ENCODE measurements around the gene HOXA5.

HOXA5 gene

DNA sequence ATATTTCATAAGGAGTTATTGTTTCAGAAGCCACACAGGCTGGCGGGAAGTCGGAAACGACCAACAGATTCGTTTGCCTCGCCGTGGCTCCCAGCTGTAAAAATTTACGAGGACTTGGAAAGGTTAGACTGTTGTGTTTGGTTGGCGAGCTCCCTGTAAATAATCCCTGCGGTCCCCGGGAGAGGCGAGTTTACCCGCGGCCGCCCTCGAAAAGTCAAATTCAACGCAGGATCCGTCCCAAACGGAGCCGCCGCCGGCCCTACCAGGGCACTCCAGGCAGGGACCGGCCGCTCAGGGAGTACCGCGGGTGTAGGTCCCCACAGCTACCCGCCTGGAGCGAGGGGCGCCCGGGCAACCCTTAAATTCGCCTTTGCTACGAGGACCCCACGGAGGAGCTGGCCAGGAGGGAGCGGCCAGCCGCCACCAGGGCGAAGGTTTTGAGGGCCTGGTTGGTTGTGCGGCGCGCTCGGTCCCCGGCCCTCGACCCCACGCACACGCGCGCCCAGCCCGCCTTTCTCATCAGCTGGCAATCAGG is 22.6 kb upstream of the HOXA5 start (continued):
- no peak for TF ChIP-seq ZNF132 (tag by site-specific recombination; IDR thresholded peaks at IDR 0.05; ENCODE audit: borderline replicate concordance)
- TF ChIP-seq ZNF585B (tag by site-specific recombination; IDR thresholded peaks at IDR 0.05): no peak
- no peak for TF ChIP-seq ZNF391 (tag by site-specific recombination; IDR thresholded peaks at IDR 0.05; ENCODE audit: borderline replicate concordance, low read depth)
- TF ChIP-seq ZNF366 (tag by site-specific recombination; conservative IDR thresholded peaks at IDR 0.05): peak; percentile 76; the same call in 1 of the 2 replicates
- TF ChIP-seq, protein P1, sequence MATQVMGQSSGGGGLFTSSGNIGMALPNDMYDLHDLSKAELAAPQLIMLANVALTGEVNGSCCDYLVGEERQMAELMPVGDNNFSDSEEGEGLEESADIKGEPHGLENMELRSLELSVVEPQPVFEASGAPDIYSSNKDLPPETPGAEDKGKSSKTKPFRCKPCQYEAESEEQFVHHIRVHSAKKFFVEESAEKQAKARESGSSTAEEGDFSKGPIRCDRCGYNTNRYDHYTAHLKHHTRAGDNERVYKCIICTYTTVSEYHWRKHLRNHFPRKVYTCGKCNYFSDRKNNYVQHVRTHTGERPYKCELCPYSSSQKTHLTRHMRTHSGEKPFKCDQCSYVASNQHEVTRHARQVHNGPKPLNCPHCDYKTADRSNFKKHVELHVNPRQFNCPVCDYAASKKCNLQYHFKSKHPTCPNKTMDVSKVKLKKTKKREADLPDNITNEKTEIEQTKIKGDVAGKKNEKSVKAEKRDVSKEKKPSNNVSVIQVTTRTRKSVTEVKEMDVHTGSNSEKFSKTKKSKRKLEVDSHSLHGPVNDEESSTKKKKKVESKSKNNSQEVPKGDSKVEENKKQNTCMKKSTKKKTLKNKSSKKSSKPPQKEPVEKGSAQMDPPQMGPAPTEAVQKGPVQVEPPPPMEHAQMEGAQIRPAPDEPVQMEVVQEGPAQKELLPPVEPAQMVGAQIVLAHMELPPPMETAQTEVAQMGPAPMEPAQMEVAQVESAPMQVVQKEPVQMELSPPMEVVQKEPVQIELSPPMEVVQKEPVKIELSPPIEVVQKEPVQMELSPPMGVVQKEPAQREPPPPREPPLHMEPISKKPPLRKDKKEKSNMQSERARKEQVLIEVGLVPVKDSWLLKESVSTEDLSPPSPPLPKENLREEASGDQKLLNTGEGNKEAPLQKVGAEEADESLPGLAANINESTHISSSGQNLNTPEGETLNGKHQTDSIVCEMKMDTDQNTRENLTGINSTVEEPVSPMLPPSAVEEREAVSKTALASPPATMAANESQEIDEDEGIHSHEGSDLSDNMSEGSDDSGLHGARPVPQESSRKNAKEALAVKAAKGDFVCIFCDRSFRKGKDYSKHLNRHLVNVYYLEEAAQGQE (tag by site-specific recombination; IDR thresholded peaks at IDR 0.05): no peak; the same call in 1 of the 2 replicates
- TF ChIP-seq ZNF37A (tag by site-specific recombination; IDR thresholded peaks at IDR 0.05): no peak
- no peak for TF ChIP-seq ZNF175 (tag by site-specific recombination; IDR thresholded peaks at IDR 0.05)
- no peak for TF ChIP-seq ZNF621 (tag by site-specific recombination; IDR thresholded peaks at IDR 0.05)
- TF ChIP-seq ZNF416 (tag by site-specific recombination; IDR thresholded peaks at IDR 0.05): no peak
- TF ChIP-seq IKZF3 (tag by site-specific recombination; IDR thresholded peaks at IDR 0.05): peak; percentile 98
- TF ChIP-seq BCL11B (tag by site-specific recombination; IDR thresholded peaks at IDR 0.05; ENCODE audit: low read depth): no peak
- no peak for TF ChIP-seq KLF10 (tag by site-specific recombination; IDR thresholded peaks at IDR 0.05)
- TF ChIP-seq RBAK (tag by site-specific recombination; IDR thresholded peaks at IDR 0.05): no peak
- TF ChIP-seq, protein P2, sequence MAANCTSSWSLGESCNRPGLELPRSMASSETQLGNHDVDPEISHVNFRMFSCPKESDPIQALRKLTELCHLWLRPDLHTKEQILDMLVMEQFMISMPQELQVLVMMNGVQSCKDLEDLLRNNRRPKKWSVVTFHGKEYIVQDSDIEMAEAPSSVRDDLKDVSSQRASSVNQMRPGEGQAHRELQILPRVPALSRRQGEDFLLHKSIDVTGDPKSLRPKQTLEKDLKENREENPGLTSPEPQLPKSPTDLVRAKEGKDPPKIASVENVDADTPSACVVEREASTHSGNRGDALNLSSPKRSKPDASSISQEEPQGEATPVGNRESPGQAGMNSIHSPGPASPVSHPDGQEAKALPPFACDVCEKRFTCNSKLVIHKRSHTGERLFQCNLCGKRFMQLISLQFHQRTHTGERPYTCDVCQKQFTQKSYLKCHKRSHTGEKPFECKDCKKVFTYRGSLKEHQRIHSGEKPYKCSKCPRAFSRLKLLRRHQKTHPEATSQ (tag by site-specific recombination; IDR thresholded peaks at IDR 0.05): no peak
- no peak for TF ChIP-seq HOXC10 (CRISPR knock-in tag; IDR thresholded peaks at IDR 0.05)
- TF ChIP-seq, protein P3, sequence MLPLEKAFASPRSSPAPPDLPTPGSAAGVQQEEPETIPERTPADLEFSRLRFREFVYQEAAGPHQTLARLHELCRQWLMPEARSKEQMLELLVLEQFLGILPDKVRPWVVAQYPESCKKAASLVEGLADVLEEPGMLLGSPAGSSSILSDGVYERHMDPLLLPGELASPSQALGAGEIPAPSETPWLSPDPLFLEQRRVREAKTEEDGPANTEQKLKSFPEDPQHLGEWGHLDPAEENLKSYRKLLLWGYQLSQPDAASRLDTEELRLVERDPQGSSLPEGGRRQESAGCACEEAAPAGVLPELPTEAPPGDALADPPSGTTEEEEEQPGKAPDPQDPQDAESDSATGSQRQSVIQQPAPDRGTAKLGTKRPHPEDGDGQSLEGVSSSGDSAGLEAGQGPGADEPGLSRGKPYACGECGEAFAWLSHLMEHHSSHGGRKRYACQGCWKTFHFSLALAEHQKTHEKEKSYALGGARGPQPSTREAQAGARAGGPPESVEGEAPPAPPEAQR (tag by site-specific recombination; IDR thresholded peaks at IDR 0.05): no peak
- TF ChIP-seq ZNF248 (tag by site-specific recombination; IDR thresholded peaks at IDR 0.05): no peak
- 0 out of 2 replicates have a peak, but pooled peaks have one; percentile 5 for TF ChIP-seq ZSCAN16 (tag by site-specific recombination; IDR thresholded peaks at IDR 0.05)
- TF ChIP-seq ZNF561 (tag by site-specific recombination; IDR thresholded peaks at IDR 0.05; ENCODE audit: borderline replicate concordance): peak; percentile 15; the same call in 1 of the 2 replicates
- TF ChIP-seq ZNF211 (tag by site-specific recombination; IDR thresholded peaks at IDR 0.05; ENCODE audit: low read depth): no peak
- no peak for TF ChIP-seq ZNF529 (tag by site-specific recombination; IDR thresholded peaks at IDR 0.05; ENCODE audit: insufficient replicate concordance)
- no peak; the same call in 1 of the 2 replicates for TF ChIP-seq ZBTB1 (tag by site-specific recombination; IDR thresholded peaks at IDR 0.05)
- no peak for TF ChIP-seq ZNF776 (tag by site-specific recombination; IDR thresholded peaks at IDR 0.05; ENCODE audit: borderline replicate concordance)
- no peak for TF ChIP-seq ZNF138 (tag by site-specific recombination; IDR thresholded peaks at IDR 0.05; ENCODE audit: borderline replicate concordance)
- no peak for TF ChIP-seq OVOL3 (tag by site-specific recombination; IDR thresholded peaks at IDR 0.05)
- peak; percentile 14; the same call in 1 of the 2 replicates for TF ChIP-seq ZBTB7A (tag by site-specific recombination; IDR thresholded peaks at IDR 0.05; ENCODE audit: low read depth)
- TF ChIP-seq, protein P4, sequence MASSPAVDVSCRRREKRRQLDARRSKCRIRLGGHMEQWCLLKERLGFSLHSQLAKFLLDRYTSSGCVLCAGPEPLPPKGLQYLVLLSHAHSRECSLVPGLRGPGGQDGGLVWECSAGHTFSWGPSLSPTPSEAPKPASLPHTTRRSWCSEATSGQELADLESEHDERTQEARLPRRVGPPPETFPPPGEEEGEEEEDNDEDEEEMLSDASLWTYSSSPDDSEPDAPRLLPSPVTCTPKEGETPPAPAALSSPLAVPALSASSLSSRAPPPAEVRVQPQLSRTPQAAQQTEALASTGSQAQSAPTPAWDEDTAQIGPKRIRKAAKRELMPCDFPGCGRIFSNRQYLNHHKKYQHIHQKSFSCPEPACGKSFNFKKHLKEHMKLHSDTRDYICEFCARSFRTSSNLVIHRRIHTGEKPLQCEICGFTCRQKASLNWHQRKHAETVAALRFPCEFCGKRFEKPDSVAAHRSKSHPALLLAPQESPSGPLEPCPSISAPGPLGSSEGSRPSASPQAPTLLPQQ (tag by site-specific recombination; IDR thresholded peaks at IDR 0.05): no peak
- no peak for TF ChIP-seq ZNF549 (tag by site-specific recombination; IDR thresholded peaks at IDR 0.05)
- no peak for TF ChIP-seq ZNF292 (tag by site-specific recombination; IDR thresholded peaks at IDR 0.05; ENCODE audit: borderline replicate concordance, low read depth)
- no peak for TF ChIP-seq ZNF23 (tag by site-specific recombination; IDR thresholded peaks at IDR 0.05; ENCODE audit: borderline replicate concordance)
- no peak for TF ChIP-seq SP3 (tag by site-specific recombination; IDR thresholded peaks at IDR 0.05)
- peak; percentile 56 for TF ChIP-seq ZNF335 (tag by site-specific recombination; conservative IDR thresholded peaks at IDR 0.05)
- TF ChIP-seq, protein P5, sequence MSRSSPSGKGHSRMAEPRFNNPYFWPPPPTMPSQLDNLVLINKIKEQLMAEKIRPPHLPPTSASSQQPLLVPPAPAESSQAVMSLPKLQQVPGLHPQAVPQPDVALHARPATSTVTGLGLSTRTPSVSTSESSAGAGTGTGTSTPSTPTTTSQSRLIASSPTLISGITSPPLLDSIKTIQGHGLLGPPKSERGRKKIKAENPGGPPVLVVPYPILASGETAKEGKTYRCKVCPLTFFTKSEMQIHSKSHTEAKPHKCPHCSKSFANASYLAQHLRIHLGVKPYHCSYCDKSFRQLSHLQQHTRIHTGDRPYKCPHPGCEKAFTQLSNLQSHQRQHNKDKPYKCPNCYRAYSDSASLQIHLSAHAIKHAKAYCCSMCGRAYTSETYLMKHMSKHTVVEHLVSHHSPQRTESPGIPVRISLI (tag by site-specific recombination; IDR thresholded peaks at IDR 0.05): no peak
